ENCODE data around the gene SIGLEC12.

The SIGLEC12 gene

GRCh38 chr19:51470966-51471365 is 30.6 kb downstream of the SIGLEC12 start:
- Histone ChIP-seq H3K36me3 (replicated peaks; ENCODE audit: insufficient read depth, low read length) (no peaks in the 10 kb centered on the region), H3K27me3 (replicated peaks; ENCODE audit: insufficient read depth, low read length) (no peaks in the 10 kb centered on the region), H3K4me1 (ENCODE audit: low read length) (no peaks in the 10 kb centered on the region), H3K4me3 (ENCODE audit: low read length) (no peak overlapping the region), H4K20me1 (ENCODE audit: insufficient read depth, low read length) (no peaks in the 10 kb centered on the region), H3K27ac (ENCODE audit: low read length) (no peak overlapping the region), H2AFZ (ENCODE audit: low read length) (no peak overlapping the region), H3K9me3 (replicated peaks; ENCODE audit: insufficient read depth, low read length) (no peaks in the 10 kb centered on the region), H3K79me2 (ENCODE audit: low read length) (no peaks in the 10 kb centered on the region), H3F3A (ENCODE audit: insufficient read depth, low read length) (no peaks in the 10 kb centered on the region), H3K4me2 (ENCODE audit: low read depth, low read length) (no peak overlapping the region), H3K9ac (ENCODE audit: low read length) (no peak overlapping the region), H3K9me2 (replicated peaks; ENCODE audit: insufficient read depth, low read length) (no peaks in the 10 kb centered on the region)
- DNase-seq: no peak
- TF ChIP-seq, protein P1, sequence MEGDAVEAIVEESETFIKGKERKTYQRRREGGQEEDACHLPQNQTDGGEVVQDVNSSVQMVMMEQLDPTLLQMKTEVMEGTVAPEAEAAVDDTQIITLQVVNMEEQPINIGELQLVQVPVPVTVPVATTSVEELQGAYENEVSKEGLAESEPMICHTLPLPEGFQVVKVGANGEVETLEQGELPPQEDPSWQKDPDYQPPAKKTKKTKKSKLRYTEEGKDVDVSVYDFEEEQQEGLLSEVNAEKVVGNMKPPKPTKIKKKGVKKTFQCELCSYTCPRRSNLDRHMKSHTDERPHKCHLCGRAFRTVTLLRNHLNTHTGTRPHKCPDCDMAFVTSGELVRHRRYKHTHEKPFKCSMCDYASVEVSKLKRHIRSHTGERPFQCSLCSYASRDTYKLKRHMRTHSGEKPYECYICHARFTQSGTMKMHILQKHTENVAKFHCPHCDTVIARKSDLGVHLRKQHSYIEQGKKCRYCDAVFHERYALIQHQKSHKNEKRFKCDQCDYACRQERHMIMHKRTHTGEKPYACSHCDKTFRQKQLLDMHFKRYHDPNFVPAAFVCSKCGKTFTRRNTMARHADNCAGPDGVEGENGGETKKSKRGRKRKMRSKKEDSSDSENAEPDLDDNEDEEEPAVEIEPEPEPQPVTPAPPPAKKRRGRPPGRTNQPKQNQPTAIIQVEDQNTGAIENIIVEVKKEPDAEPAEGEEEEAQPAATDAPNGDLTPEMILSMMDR (IDR thresholded peaks at IDR 0.05; ENCODE audit: low read length): no peak

- Histone ChIP-seq H3K27me3 (replicated peaks; ENCODE audit: insufficient read depth, low read length) (0 out of 2 replicates have a peak, but pooled peaks cover 3% of the 10 kb centered on the region), H3K9me3 (replicated peaks; ENCODE audit: insufficient read depth, low read length) (no peaks in the 10 kb centered on the region), H3K27ac (ENCODE audit: low read length) (no peak overlapping the region), H3F3A (ENCODE audit: insufficient read depth, low read length) (no peaks in the 10 kb centered on the region), H3K9me2 (replicated peaks; ENCODE audit: insufficient read depth, low read length) (no peaks in the 10 kb centered on the region), H3K4me3 (ENCODE audit: low read length) (no peak overlapping the region), H3K79me2 (ENCODE audit: low read length) (no peaks in the 10 kb centered on the region), H3K4me1 (ENCODE audit: low read length) (no peaks in the 10 kb centered on the region), H2AFZ (ENCODE audit: low read length) (no peak overlapping the region), H4K20me1 (ENCODE audit: insufficient read depth, low read length) (no peaks in the 10 kb centered on the region), H3K9ac (ENCODE audit: low read length) (no peak overlapping the region), H3K36me3 (replicated peaks; ENCODE audit: insufficient read depth, low read length) (no peaks in the 10 kb centered on the region), H3K4me2 (ENCODE audit: low read depth, low read length) (no peak overlapping the region)
- TF ChIP-seq, protein P1 (IDR thresholded peaks at IDR 0.05; ENCODE audit: low read length): no peak
- DNase-seq: no peak
These were observed 32.0 kb downstream of the SIGLEC12 start for GRCh38 chr19:51469629-51470028.

DNA sequence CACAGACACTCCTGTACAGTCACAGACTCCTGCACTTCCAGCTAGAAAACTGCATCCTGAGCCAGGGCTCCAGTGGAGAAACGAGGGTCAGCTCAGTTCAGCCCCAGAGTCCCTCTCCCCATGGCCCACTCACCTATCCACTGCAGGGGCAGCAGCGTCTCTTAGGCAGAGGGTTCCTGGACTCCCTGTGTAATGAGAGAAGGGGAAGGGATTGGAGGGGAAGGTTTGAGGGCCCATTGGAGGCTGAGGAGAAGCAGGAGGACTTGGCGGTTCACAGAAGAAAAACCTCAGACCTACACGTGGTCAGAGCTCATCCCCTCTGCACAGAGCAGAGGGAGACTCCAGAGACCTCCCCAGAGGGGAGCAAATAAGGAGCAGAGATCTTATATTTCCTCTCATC is 32.4 kb downstream of the SIGLEC12 start:
- Histone ChIP-seq H3K4me2 (ENCODE audit: low read depth, low read length) (no peak overlapping the region), H3K4me1 (ENCODE audit: low read length) (no peaks in the 10 kb centered on the region), H2AFZ (ENCODE audit: low read length) (no peak overlapping the region), H3K9me2 (replicated peaks; ENCODE audit: insufficient read depth, low read length) (no peaks in the 10 kb centered on the region), H4K20me1 (ENCODE audit: insufficient read depth, low read length) (no peaks in the 10 kb centered on the region), H3K9me3 (replicated peaks; ENCODE audit: insufficient read depth, low read length) (no peaks in the 10 kb centered on the region), H3K4me3 (ENCODE audit: low read length) (no peak overlapping the region), H3K79me2 (ENCODE audit: low read length) (no peaks in the 10 kb centered on the region), H3F3A (ENCODE audit: insufficient read depth, low read length) (no peaks in the 10 kb centered on the region), H3K27ac (ENCODE audit: low read length) (no peak overlapping the region), H3K36me3 (replicated peaks; ENCODE audit: insufficient read depth, low read length) (no peaks in the 10 kb centered on the region), H3K27me3 (replicated peaks; ENCODE audit: insufficient read depth, low read length) (0 out of 2 replicates have a peak, but pooled peaks cover 3% of the 10 kb centered on the region), H3K9ac (ENCODE audit: low read length) (no peak overlapping the region)
- TF ChIP-seq EZH2 (optimal IDR thresholded peaks at IDR 0.05; ENCODE audit: low read depth, low read length) (no peak), EZH2phosphoT487 (IDR thresholded peaks at IDR 0.05; ENCODE audit: low read length) (no peak)
- TF ChIP-seq, protein P1 (IDR thresholded peaks at IDR 0.05; ENCODE audit: low read length): no peak
- DNase-seq: no peak

DNA sequence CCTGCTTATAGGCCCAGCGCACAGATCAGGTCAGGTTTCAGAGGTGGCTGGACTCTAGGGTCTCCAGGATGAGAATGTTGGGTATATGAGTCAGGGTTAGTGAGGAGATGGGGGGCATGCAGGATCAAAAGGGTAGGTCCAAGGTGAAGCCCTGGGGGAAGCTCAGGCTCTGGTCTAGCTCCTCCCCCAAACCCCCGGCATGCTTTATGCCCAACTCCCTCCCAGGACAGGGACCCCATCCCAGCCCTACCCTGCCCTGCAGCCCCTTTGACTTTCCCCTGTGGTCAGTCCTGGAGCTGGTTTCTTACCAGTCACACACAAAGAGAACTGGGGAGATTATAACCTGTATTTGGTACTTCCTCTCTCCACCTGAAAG is 33.1 kb downstream of the SIGLEC12 start:
- no peaks in the 10 kb centered on the region for H3K4me1 ChIP-seq (ENCODE audit: low read length)
- H3K9ac ChIP-seq (ENCODE audit: low read length): no peak overlapping the region
- TF ChIP-seq, protein P1 (IDR thresholded peaks at IDR 0.05; ENCODE audit: low read length): no peak
- TF ChIP-seq EZH2phosphoT487 (IDR thresholded peaks at IDR 0.05; ENCODE audit: low read length) (no peak), EZH2 (optimal IDR thresholded peaks at IDR 0.05; ENCODE audit: low read depth, low read length) (no peak)
- H3K27ac ChIP-seq (ENCODE audit: low read length): no peak overlapping the region
- H3K27me3 ChIP-seq (replicated peaks; ENCODE audit: insufficient read depth, low read length): 0 out of 2 replicates have a peak, but pooled peaks cover 3% of the 10 kb centered on the region
- no peaks in the 10 kb centered on the region for H3K79me2 ChIP-seq (ENCODE audit: low read length)
- H3K9me3 ChIP-seq (replicated peaks; ENCODE audit: insufficient read depth, low read length): no peaks in the 10 kb centered on the region
- DNase-seq: no peak
- H3K4me3 ChIP-seq (ENCODE audit: low read length): no peak overlapping the region
- no peaks in the 10 kb centered on the region for H4K20me1 ChIP-seq (ENCODE audit: insufficient read depth, low read length)
- H3K9me2 ChIP-seq (replicated peaks; ENCODE audit: insufficient read depth, low read length): no peaks in the 10 kb centered on the region
- H3K4me2 ChIP-seq (ENCODE audit: low read depth, low read length): no peak overlapping the region
- no peak overlapping the region for H2AFZ ChIP-seq (ENCODE audit: low read length)
- H3K36me3 ChIP-seq (replicated peaks; ENCODE audit: insufficient read depth, low read length): no peaks in the 10 kb centered on the region
- H3F3A ChIP-seq (ENCODE audit: insufficient read depth, low read length): no peaks in the 10 kb centered on the region

All from MM.1S (cell line).